ENCODE measurements around the gene NPB.

NPB gene

DNA sequence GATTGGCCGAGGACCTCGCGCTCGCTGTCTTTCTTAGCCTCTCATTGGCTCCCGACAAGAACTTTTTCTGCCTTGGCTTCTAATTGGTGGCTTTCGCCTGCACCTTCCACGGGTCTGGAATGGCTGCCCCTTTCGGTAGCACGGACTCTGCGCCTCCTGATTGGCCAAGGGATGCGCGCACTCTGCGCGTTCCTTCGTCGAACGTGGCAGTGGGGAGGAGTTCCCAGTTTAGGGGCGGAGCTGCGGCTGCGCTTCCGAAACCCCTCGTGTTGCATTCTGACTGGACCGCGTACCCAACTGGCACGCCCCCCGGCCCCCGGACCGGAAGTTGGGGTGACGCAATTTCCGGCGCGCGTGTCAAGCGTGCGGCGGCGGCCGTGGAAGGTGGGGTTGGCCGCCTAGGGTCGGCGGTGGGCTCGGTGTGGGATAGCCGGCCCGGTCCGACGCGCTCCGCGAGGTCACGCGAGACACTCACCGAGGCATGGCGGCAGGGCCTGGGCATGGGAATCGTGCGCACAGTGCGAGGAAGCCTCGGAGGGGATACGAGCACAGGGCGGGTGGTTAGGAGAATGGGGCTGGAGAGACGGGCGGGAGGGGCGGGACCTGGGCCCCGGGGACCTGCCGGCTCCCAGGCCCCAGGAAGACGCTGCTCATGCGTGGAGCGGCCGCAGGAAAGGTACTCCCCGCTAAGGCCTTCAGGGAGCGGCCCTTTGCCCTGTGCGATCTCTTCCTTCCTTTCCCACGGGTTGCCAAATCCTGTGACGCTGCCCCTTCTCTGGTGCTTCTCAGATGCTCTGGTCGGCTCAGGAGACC, 41.1 kb upstream of the NPB start:
- TF ChIP-seq, protein P1, sequence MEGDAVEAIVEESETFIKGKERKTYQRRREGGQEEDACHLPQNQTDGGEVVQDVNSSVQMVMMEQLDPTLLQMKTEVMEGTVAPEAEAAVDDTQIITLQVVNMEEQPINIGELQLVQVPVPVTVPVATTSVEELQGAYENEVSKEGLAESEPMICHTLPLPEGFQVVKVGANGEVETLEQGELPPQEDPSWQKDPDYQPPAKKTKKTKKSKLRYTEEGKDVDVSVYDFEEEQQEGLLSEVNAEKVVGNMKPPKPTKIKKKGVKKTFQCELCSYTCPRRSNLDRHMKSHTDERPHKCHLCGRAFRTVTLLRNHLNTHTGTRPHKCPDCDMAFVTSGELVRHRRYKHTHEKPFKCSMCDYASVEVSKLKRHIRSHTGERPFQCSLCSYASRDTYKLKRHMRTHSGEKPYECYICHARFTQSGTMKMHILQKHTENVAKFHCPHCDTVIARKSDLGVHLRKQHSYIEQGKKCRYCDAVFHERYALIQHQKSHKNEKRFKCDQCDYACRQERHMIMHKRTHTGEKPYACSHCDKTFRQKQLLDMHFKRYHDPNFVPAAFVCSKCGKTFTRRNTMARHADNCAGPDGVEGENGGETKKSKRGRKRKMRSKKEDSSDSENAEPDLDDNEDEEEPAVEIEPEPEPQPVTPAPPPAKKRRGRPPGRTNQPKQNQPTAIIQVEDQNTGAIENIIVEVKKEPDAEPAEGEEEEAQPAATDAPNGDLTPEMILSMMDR (conservative IDR thresholded peaks at IDR 0.05; ENCODE audit: low read depth) = no peak
- peak overlapping the region; percentile 97 for H3K27ac ChIP-seq
- peak; percentile 99 for DNase-seq (ENCODE audit: low spot score)
- ChIA-PET CTCF (interaction anchor here (1.2 kb wide), 1 partner anchor 9 kb away, joined by 4 read pairs; no protein-coding TSS in a partner anchor), POLR2A (ENCODE audit: low non-redundant PET) (interaction anchor here (0.5 to 1.0 kb wide), 3 partner anchors 9 to 12 kb away, joined by 3 to 6 read pairs (median 4); no protein-coding TSS in a partner anchor)

DNA sequence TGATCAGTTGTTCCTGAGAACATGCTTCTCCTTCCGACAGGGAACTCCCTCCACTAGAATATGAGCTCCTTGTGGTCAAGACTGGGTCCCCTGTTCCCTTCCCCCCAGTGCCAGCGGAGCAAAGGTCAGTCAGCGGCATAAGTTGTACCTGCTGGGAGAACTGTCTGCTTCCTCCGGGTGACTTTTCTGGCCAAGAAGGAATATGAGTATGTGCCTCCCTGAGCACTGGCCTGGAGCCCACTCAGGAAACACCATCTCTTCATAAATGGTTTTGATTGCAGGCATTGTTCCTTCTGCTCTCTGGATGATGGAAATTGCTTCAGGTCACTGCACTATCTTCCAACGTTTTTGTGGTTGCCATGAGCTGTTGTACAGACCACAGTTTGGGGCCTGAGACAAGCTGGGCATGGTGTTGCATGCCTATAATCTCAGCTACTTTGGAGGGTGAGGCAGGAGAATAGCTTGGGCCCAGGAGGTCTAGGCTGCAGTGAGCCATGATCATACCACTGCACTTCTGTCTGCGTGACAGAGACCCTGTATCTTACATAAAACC, 38.8 kb upstream of the NPB start:
- TF ChIP-seq, protein P1 (conservative IDR thresholded peaks at IDR 0.05; ENCODE audit: low read depth) = no peak
- peak overlapping the region; percentile 97 for H3K27ac ChIP-seq
- POLR2A ChIA-PET (ENCODE audit: low non-redundant PET) = no interaction called here
- CTCF ChIA-PET = interaction anchor here (0.7 kb wide), 1 partner anchor 1697 kb away, joined by 3 read pairs; no protein-coding TSS in a partner anchor
- DNase-seq (ENCODE audit: low spot score) = no peak

DNA sequence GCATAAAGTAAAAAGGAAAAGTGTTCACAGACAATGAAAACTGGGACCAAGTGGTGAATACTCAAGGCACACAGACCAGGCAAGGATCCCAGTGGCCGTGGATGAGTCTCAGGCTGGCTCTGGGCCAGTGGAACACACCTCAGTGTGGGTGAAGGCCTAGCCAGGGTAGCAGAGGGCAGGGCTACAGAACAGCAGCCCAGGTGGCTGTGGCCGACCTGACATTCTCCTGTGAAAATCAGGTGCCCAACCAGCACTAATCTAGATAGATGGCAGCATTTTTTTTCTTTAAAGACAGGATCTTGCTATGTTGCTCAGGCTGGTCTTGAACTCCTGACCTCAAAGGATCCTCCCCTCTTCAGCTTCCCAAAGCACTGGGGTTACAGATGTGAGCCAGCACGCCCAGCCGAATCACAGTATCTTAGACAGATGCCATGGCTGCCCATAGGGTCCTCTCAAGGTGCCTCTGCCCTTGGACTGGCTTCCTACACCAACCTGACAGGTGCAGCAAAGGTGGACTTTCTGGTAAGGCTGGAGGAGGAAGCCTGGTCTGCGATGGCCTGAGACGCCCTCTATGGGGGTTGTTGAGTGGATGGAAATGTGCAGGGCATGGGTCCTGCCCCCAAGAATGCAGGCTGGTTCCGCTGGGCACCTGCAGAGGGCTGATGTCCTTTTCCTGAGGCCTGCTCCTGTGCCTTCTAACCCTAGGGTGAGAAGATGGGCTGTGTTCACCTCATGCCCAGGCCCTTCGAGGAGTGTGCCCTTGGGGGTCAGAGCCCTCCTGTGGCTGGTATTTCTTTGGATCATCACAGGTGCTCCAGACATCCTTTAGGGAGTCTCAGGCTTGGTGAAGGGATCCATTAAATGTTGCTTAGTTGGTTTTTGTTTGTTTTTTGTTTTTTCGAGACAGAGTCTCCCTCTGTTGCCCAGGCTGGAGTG, 37.9 kb upstream of the NPB start:
- ChIA-PET CTCF (interaction anchor here (0.7 kb wide), 1 partner anchor 1698 kb away, joined by 3 read pairs; no protein-coding TSS in a partner anchor), POLR2A (ENCODE audit: low non-redundant PET) (no interaction called here)
- TF ChIP-seq, protein P1 (conservative IDR thresholded peaks at IDR 0.05; ENCODE audit: low read depth) = no peak
- peak overlapping the region; percentile 97 for H3K27ac ChIP-seq
- DNase-seq (ENCODE audit: low spot score) = no peak

DNA sequence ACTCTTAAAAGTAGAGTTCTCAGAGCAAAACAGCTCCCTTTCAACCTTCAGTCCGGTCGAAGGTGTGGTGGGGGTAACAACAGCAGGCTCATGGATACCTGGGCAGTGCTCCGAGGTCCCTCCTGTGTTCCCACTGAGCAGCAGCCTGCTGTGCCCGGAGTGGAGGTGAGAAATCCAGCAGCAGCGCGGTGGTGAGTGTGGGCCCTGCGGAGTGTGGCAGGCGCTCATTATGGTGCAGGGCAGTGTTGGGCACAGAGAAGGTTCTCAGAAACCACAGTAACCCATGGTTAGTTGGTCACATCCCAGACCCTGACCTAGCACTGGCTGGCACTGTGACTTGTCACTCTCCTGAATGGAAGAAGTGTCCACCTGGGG, 36.7 kb upstream of the NPB start:
- CTCF ChIA-PET = interaction anchor here (0.5 to 0.7 kb wide), 2 partner anchors 38 to 143 kb away, joined by 3 to 5 read pairs; no protein-coding TSS in a partner anchor
- no peak for DNase-seq (ENCODE audit: low spot score)
- POLR2A ChIA-PET (ENCODE audit: low non-redundant PET) = no interaction called here
- peak overlapping the region; percentile 97 for H3K27ac ChIP-seq
- TF ChIP-seq, protein P1 (conservative IDR thresholded peaks at IDR 0.05; ENCODE audit: low read depth) = no peak

DNA sequence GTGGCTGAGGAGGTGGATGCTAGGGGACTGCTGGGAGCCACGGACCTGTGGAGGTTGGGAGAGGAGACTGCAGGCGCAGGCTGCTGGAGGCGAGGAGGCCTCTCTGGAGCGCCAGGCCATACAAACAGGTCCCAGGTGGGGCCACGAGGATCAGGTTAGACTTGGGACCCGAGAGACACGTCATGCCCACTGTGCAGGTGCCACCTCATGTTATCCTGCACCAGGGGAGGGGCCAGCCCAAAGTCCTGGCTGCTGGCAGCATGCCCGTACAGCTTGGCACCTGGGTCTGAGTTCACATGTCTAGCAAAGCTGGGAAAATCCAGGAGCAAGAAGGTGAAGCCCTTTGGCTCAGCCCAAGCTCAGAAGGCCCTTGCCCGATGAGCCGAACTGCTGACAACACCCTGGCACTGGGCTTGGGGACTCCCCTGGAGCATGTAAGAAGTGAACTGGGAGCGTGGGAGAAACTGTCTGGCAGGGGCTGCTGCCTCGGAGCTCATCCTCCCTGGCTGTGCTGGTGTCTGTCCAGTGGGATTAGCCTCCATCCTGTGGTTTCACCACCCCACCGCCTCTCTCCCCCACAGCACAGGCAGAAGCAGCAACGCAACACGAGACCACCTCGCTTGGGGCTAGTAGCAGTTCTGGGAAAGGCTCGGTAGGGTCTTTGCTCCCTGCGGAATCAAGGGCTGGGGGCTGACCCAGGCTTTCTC, 36.2 kb upstream of the NPB start:
- ChIA-PET POLR2A (ENCODE audit: low non-redundant PET) (interaction anchor here (0.7 kb wide), 1 partner anchor 11 kb away, joined by 3 read pairs; no protein-coding TSS in a partner anchor), CTCF (interaction anchor here (0.5 to 0.7 kb wide), 2 partner anchors 38 to 144 kb away, joined by 3 to 5 read pairs; no protein-coding TSS in a partner anchor)
- H3K27ac ChIP-seq = peak overlapping the region; percentile 97

More for the DNA sequence above, 36.2 kb upstream of the NPB start:
- TF ChIP-seq, protein P1 (conservative IDR thresholded peaks at IDR 0.05; ENCODE audit: low read depth) = no peak
- DNase-seq (ENCODE audit: low spot score) = no peak

Measured in RWPE1 (cell line).